Stomach (tissue), 9 donors: ENCODE data around the gene MAF. TPM values are rescaled to one million over a fixed set of nuclear protein-coding genes. Genes with fewer than 3 reads are reported as not detected.

Experiments
- DNase-seq, 2 donors: peaks; one replicate each; pipeline versions ENCODE4 v3.0.0 to v3.0.0-alpha.2; 2013 to 2019
- H3K27ac ChIP-seq, 5 donors: fragments of 200-600 bp in 4 of 5; sonication (generic) in 4 of 5; one replicate each; pipeline ENCODE4 v1.5.1; 2013 to 2019; ENCODE audit warnings: mild to moderate bottlenecking in 1 of 5, moderate library complexity in 1 of 5
- H3K27me3 ChIP-seq, 3 donors: fragments of 200-600 bp; sonication (generic); one replicate each; pipeline ENCODE4 v1.5.1; 2017 to 2019; ENCODE audit warnings: mixed run types in 1 of 3
- H3K36me3 ChIP-seq, 4 donors: fragments of 200-600 bp; sonication (generic); 1 replicate in 3 of 4; 2 replicates in 1 of 4; pipeline ENCODE4 v1.5.1; 2016 to 2019
- H3K4me1 ChIP-seq, 4 donors: fragments of 200-600 bp; sonication (generic); one replicate each; pipeline ENCODE4 v1.5.1; 2016 to 2019
- H3K4me3 ChIP-seq, 4 donors: fragments of 200-600 bp; sonication (generic) in 3 of 4; one replicate each; pipeline ENCODE4 v1.5.1; 2016 to 2019; ENCODE audit warnings: mild to moderate bottlenecking in 1 of 4
- H3K9me3 ChIP-seq, 4 donors: fragments of 200-600 bp; sonication (generic); one replicate each; pipeline ENCODE4 v1.5.1; 2016 to 2019
- CTCF ChIP-seq, 7 experiments: fragments of 450-650 bp in 4 of 7; fragments of 200-600 bp in 3 of 7; sonication (generic) in 3 of 7; IDR thresholded peaks; one replicate each; pipeline ENCODE4 v1.5.1; 2016 to 2019; ENCODE audit warnings: antibody characterized with exemption in 7 of 7, control low read depth in 2 of 7, mild to moderate bottlenecking in 1 of 7
- EP300 ChIP-seq: sonication (generic); formaldehyde crosslinking; IDR thresholded peaks from one replicate; pipeline ENCODE4 v1.6.1; 2017; ENCODE audit warnings: antibody characterized with exemption
- POLR2A ChIP-seq, 4 donors: fragments of 450-650 bp; IDR thresholded peaks; one replicate each; pipeline ENCODE4 v1.6.1; 2016; ENCODE audit warnings: antibody characterized with exemption in 4 of 4, control low read depth in 2 of 4, mild to moderate bottlenecking in 1 of 4, moderate library complexity in 1 of 4
- POLR2AphosphoS5 ChIP-seq, 3 donors: sonication (generic); formaldehyde crosslinking; IDR thresholded peaks; one replicate each; pipeline ENCODE4 v1.6.1; 2016; ENCODE audit warnings: antibody characterized with exemption in 3 of 3
- WGBS, 5 donors: extraction: QIAGEN DNeasy Blood & Tissue Kit in 3 of 5; methylation state at CpG; one replicate each; pipeline versions ENCODE4 v1.1.5 to v1.1.7; 2013 to 2018; 5-methylcytosine and 5-hydroxymethylcytosine counted together
- intact Hi-C: fragments of 100-400 bp; cut with DNase I; formaldehyde crosslinking; loops from one replicate; pipeline ENCODE4 v1.15.1; 2023; ENCODE audit warnings: low total_unique reads
- polyA plus RNA-seq, 3 donors: library from polyadenylated mRNA; stranded (reverse); fragments of 200-250 nt; gene quantifications; one replicate each; pipeline ENCODE4 v1.2.3, GENCODE V29; 2013
- total RNA-seq, 5 donors: library from RNA; depleted of rRNA; stranded (reverse); fragments of >200 nt; gene quantifications; one replicate each; pipeline versions ENCODE4 v1.1.0 to v1.2.3, GENCODE V29; 2014 to 2016
- donor health status: healthy with polysubstance abuse.
- donor health status: Bipolar disorder and iron deficiency.
- donor health status: healthy.

Gene MAF
- total and polyA plus RNA-seq, 8 donors, result 7.5 to 159 (median 14.2) TPM

- peak in 1 of 2 donors; percentile 48 for DNase-seq
- WGBS, 5 donors, result 81 to 87% (median 85%) methylated on average over 7 of the region's 7 CpGs
These were observed 7.4 kb downstream of the MAF start for GRCh38 chr16:79593074-79593531.

GRCh38 chr16:79592186-79592585 is 8.4 kb downstream of the MAF start:
- H3K27ac ChIP-seq, result peak overlapping the region; percentile 21 to 90 (median 61)
- H3K27me3 ChIP-seq, result peaks cover 0 to 6% (median 0%) of the 10 kb centered on the region in 3 donors
- peaks cover 12 to 73% (median 38%) of the 10 kb centered on the region in 4 donors for H3K4me1 ChIP-seq
- H3K4me3 ChIP-seq, result no peak overlapping the region
- H3K9me3 ChIP-seq, result no peaks in the 10 kb centered on the region
- H3K36me3 ChIP-seq, result no peaks in the 10 kb centered on the region
- TF ChIP-seq CTCF (IDR thresholded peaks at IDR 0.05) (no peak), POLR2AphosphoS5 (IDR thresholded peaks at IDR 0.05) (no peak), EP300 (no peak), POLR2A (IDR thresholded peaks at IDR 0.05) (no peak)
- WGBS, 5 donors, result 86 to 89% (median 87%) methylated on average over 4 of the region's 4 CpGs
- no peak for DNase-seq
- intact Hi-C loops, result no loop called here

More at GRCh38 chr16:79593074-79593531, 7.4 kb downstream of the MAF start:
- no peaks in the 10 kb centered on the region for H3K9me3 ChIP-seq
- peak overlapping the region; percentile 21 to 90 (median 61) for H3K27ac ChIP-seq
- H3K27me3 ChIP-seq, result peaks cover 0 to 6% (median 0%) of the 10 kb centered on the region in 3 donors
- H3K4me3 ChIP-seq, result no peak overlapping the region
- no peaks in the 10 kb centered on the region for H3K36me3 ChIP-seq
- intact Hi-C loops, result no loop called here
- TF ChIP-seq CTCF (IDR thresholded peaks at IDR 0.05) (no peak), POLR2A (IDR thresholded peaks at IDR 0.05) (no peak), EP300 (no peak), POLR2AphosphoS5 (IDR thresholded peaks at IDR 0.05) (no peak)
- peaks cover 5 to 65% (median 32%) of the 10 kb centered on the region in 4 donors for H3K4me1 ChIP-seq

GRCh38 chr16:79589601-79590102 is 10.9 kb downstream of the MAF start:
- 11 to 14% (median 13%) methylated on average over 18 to 43 of the region's 43 CpGs for WGBS, 5 donors
- peak overlapping the region; percentile 11 to 62 (median 56) for H3K27ac ChIP-seq
- peak in 1 of 2 donors; percentile 40 for DNase-seq
- intact Hi-C loops, result no loop called here
- no peak for TF ChIP-seq POLR2A (IDR thresholded peaks at IDR 0.05)
- no peak for TF ChIP-seq EP300
- TF ChIP-seq CTCF (IDR thresholded peaks at IDR 0.05), result no peak
- no peak for TF ChIP-seq POLR2AphosphoS5 (IDR thresholded peaks at IDR 0.05)
- H3K36me3 ChIP-seq, result no peaks in the 10 kb centered on the region
- peaks cover 0 to 6% (median 0%) of the 10 kb centered on the region in 3 donors for H3K27me3 ChIP-seq
- peak overlapping the region; percentile 44 to 53 (median 50) for H3K4me3 ChIP-seq
- peaks cover 7 to 62% (median 25%) of the 10 kb centered on the region in 4 donors for H3K4me1 ChIP-seq
- no peaks in the 10 kb centered on the region for H3K9me3 ChIP-seq

DNA sequence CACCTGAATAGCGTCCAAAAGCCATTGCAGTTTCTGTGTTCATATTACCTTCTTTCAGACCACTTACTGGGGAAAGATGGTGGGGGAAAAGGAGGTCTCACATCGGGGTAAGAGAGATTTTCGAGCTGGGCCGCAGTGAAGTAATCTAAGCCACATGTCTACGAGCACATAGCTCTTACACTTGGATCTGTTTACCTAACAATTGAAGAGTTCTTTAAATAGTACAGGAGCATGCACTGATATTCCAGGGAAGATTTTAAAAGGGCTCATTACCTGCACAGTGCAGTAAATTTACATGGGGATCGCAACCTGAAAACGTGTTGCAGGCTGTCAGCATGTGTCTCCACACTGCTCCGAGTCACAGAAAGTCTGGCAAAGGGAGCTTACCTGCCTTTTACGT is 12.6 kb downstream of the MAF start:
- Histone ChIP-seq H3K4me1 (peaks cover 7 to 44% (median 22%) of the 10 kb centered on the region in 4 donors), H3K27me3 (peaks cover 0 to 6% (median 0%) of the 10 kb centered on the region in 3 donors), H3K36me3 (no peaks in the 10 kb centered on the region), H3K9me3 (no peaks in the 10 kb centered on the region), H3K27ac (peak overlapping the region in 1 of 5 donors; percentile 50), H3K4me3 (no peak overlapping the region)
- DNase-seq, result no peak
- intact Hi-C loops, result no loop called here
- TF ChIP-seq POLR2A (IDR thresholded peaks at IDR 0.05) (no peak), CTCF (IDR thresholded peaks at IDR 0.05) (no peak), EP300 (no peak), POLR2AphosphoS5 (IDR thresholded peaks at IDR 0.05) (no peak)
- WGBS, 5 donors, result 35 to 62% (median 51%) methylated on average over 9 of the region's 9 CpGs
